ENCODE results near the gene MUCL3. TPM values are rescaled to one million over a fixed set of nuclear protein-coding genes. Genes with fewer than 3 reads are reported as not detected.

MUCL3 gene
- not detected in 2 replicates for total RNA-seq
- long read RNA-seq, result 0 reads

- Mint-ChIP-seq H3K4me1 (ENCODE audit: unreplicated experiment) (peaks cover 11% of the 10 kb centered on the region), H3K27ac (ENCODE audit: unreplicated experiment) (no peak within 1 kb of the TSS), H3K36me3 (ENCODE audit: unreplicated experiment) (no peaks in the 10 kb centered on the region), H3K4me3 (ENCODE audit: unreplicated experiment) (no peak within 1 kb of the TSS), H3K9me3 (ENCODE audit: unreplicated experiment) (no peaks in the 10 kb centered on the region), H3K27me3 (ENCODE audit: unreplicated experiment) (peaks cover 2% of the 10 kb centered on the region)
- no peak for TF ChIP-seq CTCF (IDR thresholded peaks at IDR 0.05)
- DNase-seq (ENCODE audit: extremely low spot score, unreplicated experiment), result no peak
Measured at GRCh38 chr6:30940361-30940986, at the start of gene MUCL3. TSS of gene MUCL3 (plus strand) at chr6:30940973. CDS start at chr6:30941000, 27 bp downstream.

- no peaks in the 10 kb centered on the region for H3K27me3 Mint-ChIP-seq (ENCODE audit: unreplicated experiment)
Measured at GRCh38 chr6:30891450-30891723, 49.4 kb upstream of the MUCL3 start.

GRCh38 chr6:30891816-30892538 lies 48.8 kb upstream of the MUCL3 start:
- Mint-ChIP-seq H3K27me3 (ENCODE audit: unreplicated experiment) (no peaks in the 10 kb centered on the region), H3K36me3 (ENCODE audit: unreplicated experiment) (peaks cover 49% of the 10 kb centered on the region), H3K4me3 (ENCODE audit: unreplicated experiment) (no peak overlapping the region), H3K4me1 (ENCODE audit: unreplicated experiment) (peaks cover 33% of the 10 kb centered on the region), H3K9me3 (ENCODE audit: unreplicated experiment) (no peaks in the 10 kb centered on the region), H3K27ac (ENCODE audit: unreplicated experiment) (no peak overlapping the region)
- DNase-seq (ENCODE audit: extremely low spot score, unreplicated experiment), result no peak
- TF ChIP-seq CTCF (IDR thresholded peaks at IDR 0.05), result no peak

More at GRCh38 chr6:30891450-30891723, 49.4 kb upstream of the MUCL3 start:
- H3K36me3 Mint-ChIP-seq (ENCODE audit: unreplicated experiment), result peaks cover 44% of the 10 kb centered on the region
- DNase-seq (ENCODE audit: extremely low spot score, unreplicated experiment), result no peak
- no peaks in the 10 kb centered on the region for H3K9me3 Mint-ChIP-seq (ENCODE audit: unreplicated experiment)
- peaks cover 39% of the 10 kb centered on the region for H3K4me1 Mint-ChIP-seq (ENCODE audit: unreplicated experiment)
- H3K4me3 Mint-ChIP-seq (ENCODE audit: unreplicated experiment), result no peak overlapping the region
- TF ChIP-seq CTCF (IDR thresholded peaks at IDR 0.05), result no peak
- H3K27ac Mint-ChIP-seq (ENCODE audit: unreplicated experiment), result no peak overlapping the region

- no peak for DNase-seq (ENCODE audit: extremely low spot score, unreplicated experiment)
- Mint-ChIP-seq H3K27ac (ENCODE audit: unreplicated experiment) (no peak overlapping the region), H3K9me3 (ENCODE audit: unreplicated experiment) (no peaks in the 10 kb centered on the region), H3K36me3 (ENCODE audit: unreplicated experiment) (peaks cover 54% of the 10 kb centered on the region), H3K27me3 (ENCODE audit: unreplicated experiment) (no peaks in the 10 kb centered on the region), H3K4me1 (ENCODE audit: unreplicated experiment) (peaks cover 22% of the 10 kb centered on the region), H3K4me3 (ENCODE audit: unreplicated experiment) (no peak overlapping the region)
- TF ChIP-seq CTCF (IDR thresholded peaks at IDR 0.05), result no peak
Measured at GRCh38 chr6:30893001-30893591, 47.7 kb upstream of the MUCL3 start.

GRCh38 chr6:30893666-30894065 lies 47.1 kb upstream of the MUCL3 start:
- no peak for DNase-seq (ENCODE audit: extremely low spot score, unreplicated experiment)
- Mint-ChIP-seq H3K9me3 (ENCODE audit: unreplicated experiment) (no peaks in the 10 kb centered on the region), H3K27me3 (ENCODE audit: unreplicated experiment) (no peaks in the 10 kb centered on the region), H3K4me3 (ENCODE audit: unreplicated experiment) (no peak overlapping the region), H3K4me1 (ENCODE audit: unreplicated experiment) (peaks cover 17% of the 10 kb centered on the region), H3K27ac (ENCODE audit: unreplicated experiment) (no peak overlapping the region), H3K36me3 (ENCODE audit: unreplicated experiment) (peaks cover 59% of the 10 kb centered on the region)
- TF ChIP-seq CTCF (IDR thresholded peaks at IDR 0.05), result no peak
